HG02642 (cell line): ENCODE results near the gene SUSD6.
A peak's percentile ranks its signal among the peaks of the same experiment; 100 is the strongest.
"Not testable (repeated sequence)": the region's sequence is repeated elsewhere in the genome, so short reads cannot be mapped to it uniquely, and the experiment has no call there.

Experiments used
- ATAC-seq: cut with Tn5 transposase; IDR thresholded peaks from one replicate; pipeline ENCODE4 v1.9.1; 2021; ENCODE audit warnings: mild to moderate bottlenecking; ENCODE audit not compliant: unreplicated experiment, poor library complexity

Gene SUSD6

GRCh38 chr14:69587389-69587788 is 24.0 kb upstream of the SUSD6 start:
- no peak for ATAC-seq

DNA sequence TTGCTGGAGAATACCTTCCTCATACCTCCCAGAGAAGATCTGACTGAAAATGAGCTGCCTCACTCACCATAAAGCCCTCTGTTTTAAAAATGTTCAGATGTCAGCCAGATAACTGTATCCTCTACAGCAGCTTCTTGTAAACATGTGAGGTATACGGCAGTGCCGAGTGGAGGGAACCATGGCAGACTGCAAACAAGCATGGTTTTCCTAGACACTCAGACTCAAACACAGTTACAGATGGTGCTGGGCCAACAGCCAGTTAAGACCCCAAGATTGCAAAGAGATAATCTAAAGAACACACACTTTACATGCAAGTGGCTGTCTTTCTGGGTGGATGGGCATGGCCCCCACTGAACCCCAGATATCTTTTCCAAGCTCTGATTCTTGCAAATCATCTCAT is 20.1 kb upstream of the SUSD6 start:
- ATAC-seq = no peak

DNA sequence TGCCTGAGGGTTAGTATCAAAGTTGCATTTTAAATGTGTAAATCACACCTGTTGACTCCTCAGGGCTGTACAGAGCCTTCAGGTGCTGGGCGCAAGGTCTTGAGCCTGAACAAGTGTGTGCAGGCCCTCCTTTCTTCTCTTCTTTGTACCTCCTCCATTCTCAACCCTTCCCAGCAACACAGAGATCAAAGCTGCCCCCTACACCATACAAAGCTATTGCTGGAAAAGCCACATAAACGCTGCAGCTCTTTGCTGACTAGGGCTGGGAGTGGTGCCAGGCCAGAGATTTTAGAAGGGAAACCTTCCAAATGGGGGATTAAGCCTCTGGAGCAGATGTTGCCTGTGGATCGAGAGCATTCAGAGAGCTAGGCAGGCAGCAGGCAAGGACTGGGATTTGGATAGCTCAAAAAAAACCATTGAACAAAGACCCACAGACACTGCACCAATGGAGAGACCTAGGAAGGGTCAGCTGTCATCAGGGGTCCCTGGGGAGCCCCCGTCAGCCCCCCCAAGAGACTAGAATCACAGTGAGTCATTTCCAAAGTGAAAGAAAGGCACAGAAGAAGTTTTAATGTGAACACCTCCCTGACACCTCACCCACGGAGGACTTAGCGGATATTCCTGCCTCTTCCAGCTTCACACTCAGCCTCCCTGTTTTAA is 18.2 kb upstream of the SUSD6 start:
- no peak for ATAC-seq

- no peak for ATAC-seq
Measured at GRCh38 chr14:69594846-69595245, 16.6 kb upstream of the SUSD6 start.

DNA sequence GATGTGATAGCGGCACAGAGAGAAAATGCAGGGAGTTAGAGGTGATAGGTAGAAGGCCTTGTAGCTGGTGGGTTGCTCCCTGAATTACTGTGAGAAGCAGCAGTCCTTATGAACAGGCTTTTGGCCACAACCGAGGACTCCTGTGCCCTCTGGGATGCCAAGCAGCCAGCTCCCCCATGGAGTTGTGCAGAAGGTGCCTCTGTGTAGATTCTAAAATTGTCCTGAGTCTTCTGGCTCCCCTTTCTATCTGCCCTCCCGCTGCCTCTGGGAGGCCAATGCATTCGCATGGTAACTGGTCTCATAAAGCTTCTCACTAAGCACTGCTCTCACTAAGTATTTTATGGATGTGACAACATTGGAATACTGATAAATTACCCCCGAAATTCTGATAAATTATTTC is 16.1 kb upstream of the SUSD6 start:
- no peak for ATAC-seq

GRCh38 chr14:69599431-69599830 is 12.0 kb upstream of the SUSD6 start:
- not testable (repeated sequence) for ATAC-seq

DNA sequence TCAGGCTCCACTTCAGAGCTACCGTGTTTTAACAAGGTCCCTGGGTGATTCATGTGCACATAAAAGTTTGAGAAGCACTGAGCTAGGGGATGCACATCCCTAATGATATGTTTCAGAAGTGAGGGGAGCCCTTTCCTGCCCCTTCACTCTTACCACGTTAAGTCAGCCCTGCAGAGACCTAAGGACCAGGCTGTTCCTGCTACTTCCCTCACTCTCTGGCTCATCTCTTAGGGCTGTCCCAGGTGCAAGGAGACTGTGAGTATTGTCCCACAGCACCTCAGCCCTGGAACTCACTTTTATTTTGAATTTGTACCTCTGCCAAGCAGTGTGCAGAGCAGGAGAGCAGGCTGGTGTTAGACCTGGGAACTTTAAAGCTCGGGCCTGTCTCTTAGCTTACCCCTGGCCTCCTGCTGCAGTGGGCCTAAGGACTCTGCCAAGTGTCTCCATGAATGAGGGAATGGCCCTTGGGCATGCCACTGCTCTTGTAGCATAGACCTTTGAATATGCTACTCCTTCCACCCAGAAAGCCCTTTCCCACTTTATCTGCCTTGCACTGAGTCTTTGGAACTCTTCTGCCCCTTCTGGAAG is 11.0 kb upstream of the SUSD6 start:
- no peak for ATAC-seq

- ATAC-seq = no peak
Measured at GRCh38 chr14:69605738-69606137, 5.7 kb upstream of the SUSD6 start.

GRCh38 chr14:69606258-69607184 is 4.9 kb upstream of the SUSD6 start:
- no peak for ATAC-seq

- ATAC-seq = no peak
Measured at GRCh38 chr14:69610020-69610873, 1.1 kb upstream of the SUSD6 start.

DNA sequence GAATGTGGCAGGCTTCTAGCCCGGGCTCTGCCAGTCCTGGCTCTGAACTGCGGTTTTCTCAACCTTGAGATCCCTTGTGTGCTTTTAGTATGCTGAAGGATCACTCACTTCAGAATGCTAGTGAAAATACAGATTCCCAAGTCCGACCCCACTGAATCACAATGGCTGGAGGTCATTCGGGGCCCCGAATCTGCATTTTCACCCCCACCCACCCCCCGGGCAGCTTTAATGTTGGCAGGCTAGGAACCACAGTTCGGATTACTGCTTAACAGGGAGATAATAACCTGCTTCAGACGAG is 573 bp upstream of the SUSD6 start:
- ATAC-seq = no peak

GRCh38 chr14:69612014-69612782 is 802 bp downstream of the SUSD6 start:
- peak; percentile 17 for ATAC-seq

- ATAC-seq = no peak
Measured at GRCh38 chr14:69612783-69613130, 1.4 kb downstream of the SUSD6 start.

DNA sequence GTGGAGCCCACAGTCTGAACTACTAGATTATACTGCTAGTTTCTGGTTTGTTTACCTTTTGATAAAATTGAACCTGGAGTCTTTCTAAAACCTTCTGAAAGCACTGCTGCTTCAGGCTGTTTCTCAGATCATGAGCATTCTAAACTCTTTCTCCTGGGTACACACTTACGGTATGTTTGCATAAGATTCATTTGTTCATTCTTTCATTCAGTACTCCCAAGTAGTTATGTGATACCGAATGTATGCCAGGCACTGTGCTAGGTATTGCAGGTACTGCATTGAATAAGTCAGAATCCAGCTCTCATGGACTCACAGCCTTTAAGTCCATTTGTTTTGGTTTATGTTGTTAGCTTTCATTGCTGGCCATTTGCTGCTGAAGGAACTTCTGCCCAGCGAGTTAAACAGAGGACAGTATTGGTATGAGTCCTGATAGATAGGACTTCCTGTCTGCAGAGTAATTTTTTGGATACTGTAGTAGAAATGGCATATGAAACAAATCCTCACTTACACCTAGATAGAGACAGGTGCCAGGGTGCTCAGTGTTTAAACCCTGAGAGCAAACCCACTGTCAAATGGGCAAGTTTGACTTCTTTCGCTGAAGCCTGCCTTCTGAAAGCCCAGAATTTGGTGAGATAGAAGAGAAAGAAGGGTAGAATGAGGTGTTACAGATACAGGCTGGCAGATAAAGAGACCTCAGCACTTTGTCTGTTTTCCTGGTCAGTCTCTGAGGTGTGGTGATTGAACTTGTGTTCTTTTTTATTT is 2.1 kb downstream of the SUSD6 start:
- no peak for ATAC-seq

DNA sequence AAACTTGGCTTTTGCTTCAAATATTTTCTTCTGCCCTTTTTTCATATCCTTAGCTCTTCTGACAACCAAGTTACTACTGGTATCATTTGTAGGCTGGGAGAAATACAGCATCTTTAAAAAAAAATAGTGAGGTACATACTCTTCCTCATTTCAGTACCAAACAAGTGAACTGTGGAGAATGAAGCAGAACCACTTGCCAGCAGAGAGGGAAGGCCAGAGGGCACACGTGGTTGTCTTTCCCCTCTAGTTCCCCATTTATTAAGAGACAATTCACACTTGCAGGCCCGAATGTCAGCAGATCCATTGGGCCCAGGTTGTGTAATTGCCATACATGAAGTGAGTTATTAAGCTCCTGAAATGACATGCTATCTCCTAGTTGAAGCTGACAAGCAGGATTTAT is 3.2 kb downstream of the SUSD6 start:
- ATAC-seq = no peak

- no peak for ATAC-seq
Measured at GRCh38 chr14:69615121-69615495, 3.7 kb downstream of the SUSD6 start.

GRCh38 chr14:69615496-69616407 is 4.4 kb downstream of the SUSD6 start:
- peak; percentile 54 for ATAC-seq

DNA sequence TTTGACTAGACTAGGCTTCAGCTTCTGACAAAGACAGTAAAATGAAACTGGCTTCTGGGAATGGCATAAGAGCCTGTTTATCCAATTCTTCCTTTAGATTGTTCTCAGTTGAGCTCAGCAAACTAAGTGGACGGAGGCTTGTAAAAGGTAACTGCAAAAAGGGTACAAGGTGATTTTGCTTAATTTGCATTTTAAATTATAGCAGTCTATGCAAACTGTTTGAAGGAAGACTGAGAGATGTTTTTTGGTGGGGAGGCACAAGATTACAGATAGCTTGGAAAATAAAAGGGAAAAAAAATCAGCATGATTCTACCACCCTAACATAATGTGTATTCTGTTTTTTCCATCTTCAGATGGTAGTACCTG is 5.0 kb downstream of the SUSD6 start:
- no peak for ATAC-seq
